ENCODE measurements around the gene TEX2.
A peak's percentile ranks its signal among the peaks of the same experiment; 100 is the strongest.

DNA sequence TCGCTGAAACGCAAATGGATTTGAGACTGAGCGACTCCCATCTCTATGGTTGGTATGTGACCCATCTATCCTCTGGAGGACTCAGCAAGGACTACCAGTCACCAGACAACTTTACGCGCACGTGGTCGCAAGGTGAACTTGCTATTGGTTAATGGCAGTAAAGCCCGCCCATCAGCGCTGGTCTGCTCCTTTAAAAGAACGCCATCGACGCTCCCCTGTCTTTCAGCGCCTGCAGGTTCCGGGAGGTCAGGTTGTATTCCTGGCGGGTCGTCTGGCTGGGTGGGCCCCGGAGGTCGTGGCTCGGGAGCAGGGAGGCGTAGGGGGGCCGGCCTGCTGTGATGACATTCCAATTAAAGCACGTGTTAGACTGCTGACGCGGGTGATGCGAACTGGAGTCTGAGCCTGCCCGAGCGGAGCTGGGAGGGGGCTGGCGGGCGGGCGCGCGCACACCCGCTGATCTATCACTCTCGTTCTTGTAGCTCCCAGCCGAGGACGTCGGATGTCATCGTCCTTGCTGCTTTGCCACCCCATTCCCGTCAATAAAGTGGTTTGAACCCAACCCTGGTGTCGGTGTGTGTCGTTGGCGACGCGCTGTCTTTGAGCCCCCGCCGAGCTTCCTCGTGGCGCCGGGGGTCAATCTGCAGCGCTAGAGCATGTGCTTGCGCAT, 117.2 kb downstream of the TEX2 start:
- TF ChIP-seq, protein P1, sequence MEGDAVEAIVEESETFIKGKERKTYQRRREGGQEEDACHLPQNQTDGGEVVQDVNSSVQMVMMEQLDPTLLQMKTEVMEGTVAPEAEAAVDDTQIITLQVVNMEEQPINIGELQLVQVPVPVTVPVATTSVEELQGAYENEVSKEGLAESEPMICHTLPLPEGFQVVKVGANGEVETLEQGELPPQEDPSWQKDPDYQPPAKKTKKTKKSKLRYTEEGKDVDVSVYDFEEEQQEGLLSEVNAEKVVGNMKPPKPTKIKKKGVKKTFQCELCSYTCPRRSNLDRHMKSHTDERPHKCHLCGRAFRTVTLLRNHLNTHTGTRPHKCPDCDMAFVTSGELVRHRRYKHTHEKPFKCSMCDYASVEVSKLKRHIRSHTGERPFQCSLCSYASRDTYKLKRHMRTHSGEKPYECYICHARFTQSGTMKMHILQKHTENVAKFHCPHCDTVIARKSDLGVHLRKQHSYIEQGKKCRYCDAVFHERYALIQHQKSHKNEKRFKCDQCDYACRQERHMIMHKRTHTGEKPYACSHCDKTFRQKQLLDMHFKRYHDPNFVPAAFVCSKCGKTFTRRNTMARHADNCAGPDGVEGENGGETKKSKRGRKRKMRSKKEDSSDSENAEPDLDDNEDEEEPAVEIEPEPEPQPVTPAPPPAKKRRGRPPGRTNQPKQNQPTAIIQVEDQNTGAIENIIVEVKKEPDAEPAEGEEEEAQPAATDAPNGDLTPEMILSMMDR (conservative IDR thresholded peaks at IDR 0.05; ENCODE audit: low read depth in 2 of 2) = no peak
- TF ChIP-seq, protein P2, sequence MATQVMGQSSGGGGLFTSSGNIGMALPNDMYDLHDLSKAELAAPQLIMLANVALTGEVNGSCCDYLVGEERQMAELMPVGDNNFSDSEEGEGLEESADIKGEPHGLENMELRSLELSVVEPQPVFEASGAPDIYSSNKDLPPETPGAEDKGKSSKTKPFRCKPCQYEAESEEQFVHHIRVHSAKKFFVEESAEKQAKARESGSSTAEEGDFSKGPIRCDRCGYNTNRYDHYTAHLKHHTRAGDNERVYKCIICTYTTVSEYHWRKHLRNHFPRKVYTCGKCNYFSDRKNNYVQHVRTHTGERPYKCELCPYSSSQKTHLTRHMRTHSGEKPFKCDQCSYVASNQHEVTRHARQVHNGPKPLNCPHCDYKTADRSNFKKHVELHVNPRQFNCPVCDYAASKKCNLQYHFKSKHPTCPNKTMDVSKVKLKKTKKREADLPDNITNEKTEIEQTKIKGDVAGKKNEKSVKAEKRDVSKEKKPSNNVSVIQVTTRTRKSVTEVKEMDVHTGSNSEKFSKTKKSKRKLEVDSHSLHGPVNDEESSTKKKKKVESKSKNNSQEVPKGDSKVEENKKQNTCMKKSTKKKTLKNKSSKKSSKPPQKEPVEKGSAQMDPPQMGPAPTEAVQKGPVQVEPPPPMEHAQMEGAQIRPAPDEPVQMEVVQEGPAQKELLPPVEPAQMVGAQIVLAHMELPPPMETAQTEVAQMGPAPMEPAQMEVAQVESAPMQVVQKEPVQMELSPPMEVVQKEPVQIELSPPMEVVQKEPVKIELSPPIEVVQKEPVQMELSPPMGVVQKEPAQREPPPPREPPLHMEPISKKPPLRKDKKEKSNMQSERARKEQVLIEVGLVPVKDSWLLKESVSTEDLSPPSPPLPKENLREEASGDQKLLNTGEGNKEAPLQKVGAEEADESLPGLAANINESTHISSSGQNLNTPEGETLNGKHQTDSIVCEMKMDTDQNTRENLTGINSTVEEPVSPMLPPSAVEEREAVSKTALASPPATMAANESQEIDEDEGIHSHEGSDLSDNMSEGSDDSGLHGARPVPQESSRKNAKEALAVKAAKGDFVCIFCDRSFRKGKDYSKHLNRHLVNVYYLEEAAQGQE (IDR thresholded peaks at IDR 0.05; ENCODE audit: unreplicated experiment) = no peak
- peak; percentile 100 for TF ChIP-seq POLR2AphosphoS5 (IDR thresholded peaks at IDR 0.05; ENCODE audit: low read depth)
- no peak for TF ChIP-seq EZH2phosphoT487 (IDR thresholded peaks at IDR 0.05; ENCODE audit: unreplicated experiment)
- TF ChIP-seq EZH2 (IDR thresholded peaks at IDR 0.05; ENCODE audit: low read depth, unreplicated experiment) = no peak
- no peak for TF ChIP-seq ZNF114 (CRISPR knock-in tag; IDR thresholded peaks at IDR 0.05)
- TF ChIP-seq JUNB (IDR thresholded peaks at IDR 0.05; ENCODE audit: unreplicated experiment) = no peak
- no peak for TF ChIP-seq STAT1 (IDR thresholded peaks at IDR 0.05; ENCODE audit: unreplicated experiment)
- TF ChIP-seq, protein P3, sequence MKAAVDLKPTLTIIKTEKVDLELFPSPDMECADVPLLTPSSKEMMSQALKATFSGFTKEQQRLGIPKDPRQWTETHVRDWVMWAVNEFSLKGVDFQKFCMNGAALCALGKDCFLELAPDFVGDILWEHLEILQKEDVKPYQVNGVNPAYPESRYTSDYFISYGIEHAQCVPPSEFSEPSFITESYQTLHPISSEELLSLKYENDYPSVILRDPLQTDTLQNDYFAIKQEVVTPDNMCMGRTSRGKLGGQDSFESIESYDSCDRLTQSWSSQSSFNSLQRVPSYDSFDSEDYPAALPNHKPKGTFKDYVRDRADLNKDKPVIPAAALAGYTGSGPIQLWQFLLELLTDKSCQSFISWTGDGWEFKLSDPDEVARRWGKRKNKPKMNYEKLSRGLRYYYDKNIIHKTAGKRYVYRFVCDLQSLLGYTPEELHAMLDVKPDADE (IDR thresholded peaks at IDR 0.05) = peak; percentile 76
- no peak for TF ChIP-seq NANOG (IDR thresholded peaks at IDR 0.05; ENCODE audit: borderline replicate concordance)
- peak; percentile 53; the same call in 1 of the 2 replicates for TF ChIP-seq CREB1 (CRISPR knock-in tag; IDR thresholded peaks at IDR 0.05; ENCODE audit: low read depth)
- no peak for TF ChIP-seq ZNF331 (CRISPR knock-in tag; IDR thresholded peaks at IDR 0.05; ENCODE audit: low read depth)
- TF ChIP-seq, protein P4, sequence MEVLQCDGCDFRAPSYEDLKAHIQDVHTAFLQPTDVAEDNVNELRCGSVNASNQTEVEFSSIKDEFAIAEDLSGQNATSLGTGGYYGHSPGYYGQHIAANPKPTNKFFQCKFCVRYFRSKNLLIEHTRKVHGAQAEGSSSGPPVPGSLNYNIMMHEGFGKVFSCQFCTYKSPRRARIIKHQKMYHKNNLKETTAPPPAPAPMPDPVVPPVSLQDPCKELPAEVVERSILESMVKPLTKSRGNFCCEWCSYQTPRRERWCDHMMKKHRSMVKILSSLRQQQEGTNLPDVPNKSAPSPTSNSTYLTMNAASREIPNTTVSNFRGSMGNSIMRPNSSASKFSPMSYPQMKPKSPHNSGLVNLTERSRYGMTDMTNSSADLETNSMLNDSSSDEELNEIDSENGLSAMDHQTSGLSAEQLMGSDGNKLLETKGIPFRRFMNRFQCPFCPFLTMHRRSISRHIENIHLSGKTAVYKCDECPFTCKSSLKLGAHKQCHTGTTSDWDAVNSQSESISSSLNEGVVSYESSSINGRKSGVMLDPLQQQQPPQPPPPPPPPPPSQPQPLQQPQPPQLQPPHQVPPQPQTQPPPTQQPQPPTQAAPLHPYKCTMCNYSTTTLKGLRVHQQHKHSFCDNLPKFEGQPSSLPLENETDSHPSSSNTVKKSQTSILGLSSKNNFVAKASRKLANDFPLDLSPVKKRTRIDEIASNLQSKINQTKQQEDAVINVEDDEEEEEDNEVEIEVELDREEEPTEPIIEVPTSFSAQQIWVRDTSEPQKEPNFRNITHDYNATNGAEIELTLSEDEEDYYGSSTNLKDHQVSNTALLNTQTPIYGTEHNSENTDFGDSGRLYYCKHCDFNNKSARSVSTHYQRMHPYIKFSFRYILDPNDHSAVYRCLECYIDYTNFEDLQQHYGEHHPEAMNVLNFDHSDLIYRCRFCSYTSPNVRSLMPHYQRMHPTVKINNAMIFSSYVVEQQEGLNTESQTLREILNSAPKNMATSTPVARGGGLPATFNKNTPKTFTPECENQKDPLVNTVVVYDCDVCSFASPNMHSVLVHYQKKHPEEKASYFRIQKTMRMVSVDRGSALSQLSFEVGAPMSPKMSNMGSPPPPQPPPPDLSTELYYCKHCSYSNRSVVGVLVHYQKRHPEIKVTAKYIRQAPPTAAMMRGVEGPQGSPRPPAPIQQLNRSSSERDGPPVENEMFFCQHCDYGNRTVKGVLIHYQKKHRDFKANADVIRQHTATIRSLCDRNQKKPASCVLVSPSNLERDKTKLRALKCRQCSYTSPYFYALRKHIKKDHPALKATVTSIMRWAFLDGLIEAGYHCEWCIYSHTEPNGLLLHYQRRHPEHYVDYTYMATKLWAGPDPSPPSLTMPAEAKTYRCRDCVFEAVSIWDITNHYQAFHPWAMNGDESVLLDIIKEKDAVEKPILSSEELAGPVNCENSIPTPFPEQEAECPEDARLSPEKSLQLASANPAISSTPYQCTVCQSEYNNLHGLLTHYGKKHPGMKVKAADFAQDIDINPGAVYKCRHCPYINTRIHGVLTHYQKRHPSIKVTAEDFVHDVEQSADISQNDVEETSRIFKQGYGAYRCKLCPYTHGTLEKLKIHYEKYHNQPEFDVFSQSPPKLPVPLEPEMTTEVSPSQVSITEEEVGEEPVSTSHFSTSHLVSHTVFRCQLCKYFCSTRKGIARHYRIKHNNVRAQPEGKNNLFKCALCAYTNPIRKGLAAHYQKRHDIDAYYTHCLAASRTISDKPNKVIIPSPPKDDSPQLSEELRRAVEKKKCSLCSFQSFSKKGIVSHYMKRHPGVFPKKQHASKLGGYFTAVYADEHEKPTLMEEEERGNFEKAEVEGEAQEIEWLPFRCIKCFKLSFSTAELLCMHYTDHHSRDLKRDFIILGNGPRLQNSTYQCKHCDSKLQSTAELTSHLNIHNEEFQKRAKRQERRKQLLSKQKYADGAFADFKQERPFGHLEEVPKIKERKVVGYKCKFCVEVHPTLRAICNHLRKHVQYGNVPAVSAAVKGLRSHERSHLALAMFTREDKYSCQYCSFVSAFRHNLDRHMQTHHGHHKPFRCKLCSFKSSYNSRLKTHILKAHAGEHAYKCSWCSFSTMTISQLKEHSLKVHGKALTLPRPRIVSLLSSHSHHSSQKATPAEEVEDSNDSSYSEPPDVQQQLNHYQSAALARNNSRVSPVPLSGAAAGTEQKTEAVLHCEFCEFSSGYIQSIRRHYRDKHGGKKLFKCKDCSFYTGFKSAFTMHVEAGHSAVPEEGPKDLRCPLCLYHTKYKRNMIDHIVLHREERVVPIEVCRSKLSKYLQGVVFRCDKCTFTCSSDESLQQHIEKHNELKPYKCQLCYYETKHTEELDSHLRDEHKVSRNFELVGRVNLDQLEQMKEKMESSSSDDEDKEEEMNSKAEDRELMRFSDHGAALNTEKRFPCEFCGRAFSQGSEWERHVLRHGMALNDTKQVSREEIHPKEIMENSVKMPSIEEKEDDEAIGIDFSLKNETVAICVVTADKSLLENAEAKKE (CRISPR knock-in tag; IDR thresholded peaks at IDR 0.05) = no peak
